Kidney epithelial cell (primary cell): ENCODE measurements around the gene BIK. TPM values are rescaled to one million over a fixed set of nuclear protein-coding genes. Genes with fewer than 3 reads are reported as not detected.

Source experiments
- DNase-seq: peaks from one replicate; pipeline ENCODE4 v3.0.0-alpha.2; 2010; ENCODE audit warnings: low read depth
- H3K27me3 ChIP-seq: 2 replicates; pipeline ENCODE4 v1.6.0; 2011; ENCODE audit warnings: low read length; ENCODE audit not compliant: control insufficient read depth, insufficient read depth
- H3K36me3 ChIP-seq: 2 replicates; pipeline ENCODE4 v1.5.1; 2011; ENCODE audit warnings: low read length; ENCODE audit not compliant: control insufficient read depth, insufficient read depth
- H3K4me3 ChIP-seq: 2 replicates; pipeline ENCODE4 v1.5.1; 2011; ENCODE audit warnings: low read depth, mild to moderate bottlenecking, control low read depth, low read length
- CTCF ChIP-seq: IDR thresholded peaks from 2 replicates; pipeline ENCODE4 v1.5.1; 2011; ENCODE audit warnings: mild to moderate bottlenecking, moderate library complexity, low read length, control low read depth, inconsistent platforms; ENCODE audit not compliant: insufficient read depth, poor library complexity, severe bottlenecking
- total RNA-seq: library from RNA; depleted of rRNA; stranded (reverse); fragments of >200 nt; gene quantifications from 2 replicates; pipeline ENCODE4 v1.2.3, GENCODE V29; 2015

The BIK gene
- total RNA-seq, 1 donor from 2014 or later: 31.3 TPM

GRCh38 chr22:43106302-43106701, 4.2 kb upstream of the BIK start:
- no peak for DNase-seq
- Histone ChIP-seq H3K4me3 (no peak overlapping the region), H3K36me3 (no peaks in the 10 kb centered on the region), H3K27me3 (peaks cover 16% of the 10 kb centered on the region)
- TF ChIP-seq CTCF: no peak

GRCh38 chr22:43109511-43109910, 1.0 kb upstream of the BIK start:
- Histone ChIP-seq H3K27me3 (peaks cover 23% of the 10 kb centered on the region), H3K36me3 (no peaks in the 10 kb centered on the region), H3K4me3 (no peak overlapping the region)
- DNase-seq: no peak
- TF ChIP-seq CTCF: no peak

- Histone ChIP-seq H3K36me3 (no peaks in the 10 kb centered on the region), H3K4me3 (peak overlapping the region; percentile 45), H3K27me3 (peaks cover 23% of the 10 kb centered on the region)
- no peak for DNase-seq
- TF ChIP-seq CTCF: no peak
Measured at GRCh38 chr22:43109921-43110443, 568 bp upstream of the BIK start.

GRCh38 chr22:43110927-43111623, 525 bp downstream of the BIK start:
- no peaks in the 10 kb centered on the region for H3K36me3 ChIP-seq
- H3K27me3 ChIP-seq: peaks cover 23% of the 10 kb centered on the region
- TF ChIP-seq CTCF: no peak
- no peak for DNase-seq
- peak overlapping the region; percentile 45 for H3K4me3 ChIP-seq

GRCh38 chr22:43113526-43114251, 3.1 kb downstream of the BIK start:
- Histone ChIP-seq H3K27me3 (peaks cover 23% of the 10 kb centered on the region), H3K36me3 (no peaks in the 10 kb centered on the region), H3K4me3 (no peak overlapping the region)
- DNase-seq: no peak
- no peak for TF ChIP-seq CTCF
